ENCODE measurements around the gene COMT.
A peak's percentile ranks its signal among the peaks of the same experiment; 100 is the strongest.
"Not testable (repeated sequence)": the region's sequence is repeated elsewhere in the genome, so short reads cannot be mapped to it uniquely, and the experiment has no call there.

The COMT gene

DNA sequence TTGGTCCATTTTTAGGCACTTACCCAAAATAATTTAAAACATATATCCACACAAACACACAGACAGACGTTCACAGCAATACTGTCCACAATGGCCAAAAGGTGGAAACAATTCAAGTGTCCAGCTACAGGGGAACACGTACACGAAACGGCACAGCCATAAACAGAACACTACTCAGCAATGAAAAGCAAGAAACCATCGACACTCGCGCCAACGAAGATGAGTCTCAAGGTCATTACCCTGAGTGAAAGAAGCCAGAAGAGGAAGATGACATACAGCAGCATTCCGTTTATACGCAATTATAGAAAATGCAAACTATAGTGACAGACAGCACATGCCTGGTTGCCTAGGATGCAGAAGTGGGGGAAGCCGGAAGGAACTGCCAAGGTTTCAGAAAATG is 13.4 kb upstream of the COMT start:
- no peak overlapping the region for H3K4me3 ChIP-seq (ENCODE audit: low read depth, low read length)

- no peak overlapping the region for H3K4me3 ChIP-seq (ENCODE audit: low read depth, low read length)
Measured at GRCh38 chr22:19929586-19930550, 11.7 kb upstream of the COMT start.

DNA sequence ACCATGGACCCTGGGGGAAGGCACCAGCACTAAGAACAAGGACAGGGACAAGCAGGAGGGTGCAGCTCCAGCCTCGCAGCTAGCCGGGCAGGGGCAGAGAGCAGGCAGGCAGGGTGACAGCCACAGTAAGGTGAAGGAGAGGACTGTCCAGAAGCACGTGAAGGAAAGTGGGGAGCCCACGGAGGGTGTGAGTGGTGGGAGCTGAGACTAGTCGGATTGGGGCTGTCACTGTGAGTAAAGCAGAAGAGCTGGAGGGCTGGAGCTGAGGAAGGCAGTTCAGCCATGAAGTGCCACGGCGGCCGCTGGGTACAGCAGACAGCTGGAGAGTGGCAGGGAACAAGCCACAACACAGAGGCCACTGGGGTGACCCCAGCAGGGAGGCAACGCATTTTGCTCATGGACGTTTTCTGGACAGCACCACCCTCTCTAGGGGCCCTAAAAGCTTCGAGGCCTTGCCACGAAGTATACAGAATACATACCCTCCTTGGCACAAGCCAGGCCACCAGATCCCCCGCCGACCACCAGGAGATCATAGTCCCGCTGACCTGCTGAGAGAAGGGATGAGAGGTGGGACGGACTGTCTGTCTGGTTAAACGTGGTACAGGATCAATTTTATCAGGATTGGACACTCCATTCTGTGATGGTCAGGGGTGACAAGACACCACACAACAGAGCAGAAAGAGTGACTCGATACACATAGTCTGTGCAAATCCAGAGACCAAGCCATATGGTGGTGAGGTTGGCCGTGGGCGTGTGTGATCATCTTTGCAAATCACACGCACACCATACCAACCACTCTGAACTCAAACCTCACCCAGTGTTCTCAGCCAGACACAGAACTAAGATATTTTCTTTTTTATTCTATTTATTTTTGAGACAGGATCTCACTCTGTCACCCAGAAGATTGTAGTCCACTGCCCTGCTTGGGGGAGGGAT is 10.8 kb upstream of the COMT start:
- no peak overlapping the region for H3K4me3 ChIP-seq (ENCODE audit: low read depth, low read length)

GRCh38 chr22:19931514-19931913 is 10.1 kb upstream of the COMT start:
- no peak overlapping the region for H3K4me3 ChIP-seq (ENCODE audit: low read depth, low read length)

GRCh38 chr22:19932367-19933206 is 9.0 kb upstream of the COMT start:
- no peak overlapping the region for H3K4me3 ChIP-seq (ENCODE audit: low read depth, low read length)

GRCh38 chr22:19933341-19934241 is 8.0 kb upstream of the COMT start:
- H3K4me3 ChIP-seq (ENCODE audit: low read depth, low read length), result no peak overlapping the region

DNA sequence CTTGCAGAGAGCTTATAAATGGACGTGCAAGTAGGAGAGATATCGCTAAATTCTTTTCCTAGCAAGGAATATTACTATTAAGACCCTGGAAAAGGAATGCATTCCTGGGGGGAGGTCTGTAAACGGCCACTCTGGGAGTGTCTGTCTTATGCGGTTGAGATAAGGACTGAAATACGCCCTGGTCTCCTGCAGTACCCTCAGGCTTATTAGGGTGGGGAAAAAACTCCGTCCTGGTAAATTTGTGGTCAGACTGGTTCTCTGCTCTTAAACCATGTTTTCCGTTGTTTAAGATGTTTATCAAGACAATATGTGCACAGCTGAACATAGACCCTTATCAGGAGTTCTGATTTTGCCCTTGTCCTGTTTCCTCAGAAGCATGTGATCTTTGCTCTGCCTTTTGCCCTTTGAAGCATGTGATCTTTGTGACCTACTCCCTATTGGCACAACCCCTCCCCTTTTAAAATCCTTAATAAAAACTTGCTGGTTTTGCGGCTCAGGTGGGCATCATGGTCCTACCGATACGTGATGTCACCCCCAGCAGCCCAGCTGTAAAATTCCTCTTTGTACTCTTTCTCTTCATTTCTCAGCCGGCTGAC is 6.4 kb upstream of the COMT start:
- H3K4me3 ChIP-seq (ENCODE audit: low read depth, low read length), result not testable (repeated sequence)

- no peak overlapping the region for H3K4me3 ChIP-seq (ENCODE audit: low read depth, low read length)
Measured at GRCh38 chr22:19936513-19936912, 5.1 kb upstream of the COMT start.

GRCh38 chr22:19937616-19938473 is 3.7 kb upstream of the COMT start:
- H3K4me3 ChIP-seq (ENCODE audit: low read depth, low read length), result no peak overlapping the region

DNA sequence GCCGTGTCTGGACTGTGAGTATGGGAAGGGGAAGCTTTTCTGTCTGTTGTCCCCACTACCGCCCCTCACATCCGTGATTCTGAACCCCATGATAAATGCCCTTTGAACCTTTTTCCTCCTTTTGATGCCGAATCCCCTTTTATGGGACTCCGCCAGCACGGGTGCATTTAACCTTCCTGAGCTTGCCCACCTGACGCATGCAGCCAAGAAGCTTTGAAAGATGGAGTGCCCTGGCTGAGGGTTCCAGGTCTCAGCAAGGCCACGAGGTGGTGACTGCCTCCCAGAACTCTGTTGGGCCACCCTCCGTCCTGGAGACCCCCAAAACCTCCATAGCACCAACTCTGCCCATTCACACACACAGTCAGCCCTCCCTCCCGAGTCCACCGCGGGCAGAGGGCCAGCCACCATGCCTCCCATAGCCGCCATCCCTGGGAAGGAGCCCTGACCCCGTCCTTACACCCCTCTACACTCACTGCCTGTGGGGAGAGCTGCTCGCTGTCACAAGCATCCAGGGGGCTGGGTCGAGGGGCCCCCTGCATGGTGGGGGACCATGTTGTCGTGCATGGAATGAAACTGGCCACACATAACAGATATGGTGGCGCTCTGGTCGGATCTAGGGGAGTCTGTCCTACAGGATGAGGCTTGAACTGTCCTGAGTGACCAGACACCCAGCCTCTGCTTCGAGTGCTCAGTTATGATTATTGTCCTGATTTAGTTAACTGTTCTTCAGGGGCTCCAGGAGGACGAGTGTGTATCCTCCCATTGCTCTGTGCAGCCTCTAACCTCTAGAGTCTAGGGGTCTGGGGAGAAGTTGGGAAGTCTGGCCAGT is 822 bp upstream of the COMT start:
- peak overlapping the region; percentile 35 for H3K4me3 ChIP-seq (ENCODE audit: low read depth, low read length)

- peak overlapping the region; percentile 35 for H3K4me3 ChIP-seq (ENCODE audit: low read depth, low read length)
Measured at GRCh38 chr22:19942157-19943081, 847 bp downstream of the COMT start.

- no peak overlapping the region for H3K4me3 ChIP-seq (ENCODE audit: low read depth, low read length)
Measured at GRCh38 chr22:19943082-19944026, 1.8 kb downstream of the COMT start.

- H3K4me3 ChIP-seq (ENCODE audit: low read depth, low read length), result no peak overlapping the region
Measured at GRCh38 chr22:19948057-19948760, 6.6 kb downstream of the COMT start.

GRCh38 chr22:19951346-19951745 is 9.8 kb downstream of the COMT start:
- no peak overlapping the region for H3K4me3 ChIP-seq (ENCODE audit: low read depth, low read length)

All from iPS-11a (cell line).